Activated CD8-positive, alpha-beta T cell treated with anti-CD3 and anti-CD28 coated beads, Interleukin-2, amount 10 ng/mL, durations not matched to agents 7 days and 5 days (primary cell): Measurements from ENCODE around the gene MMP11. TPM values are rescaled to one million over a fixed set of nuclear protein-coding genes. Genes with fewer than 3 reads are reported as not detected.
A peak's percentile ranks its signal among the peaks of the same experiment; 100 is the strongest.

ENCODE experiments used
- ATAC-seq: fragments of 150-1000 bp; cut with Tn5 transposase; one replicate; pipeline ENCODE4 v1.10.0; 2021; ENCODE audit warnings: moderate library complexity
- CTCF ChIA-PET: fragments of 350-600 bp; sonication (Branson Sonifier 250); formaldehyde crosslinking; loops from one replicate; lab custom pipeline; 2021; ENCODE audit warnings: antibody characterized with exemption; lab: Charles Lee
- POLR2A ChIA-PET: fragments of 350-600 bp; sonication (Branson Sonifier 250); formaldehyde crosslinking; loops from one replicate; lab custom pipeline; 2021; ENCODE audit warnings: antibody characterized with exemption; lab: Charles Lee
- DNase-seq: peaks from one replicate; pipeline ENCODE4 v3.0.0-alpha.2; 2020
- H3K27ac Mint-ChIP-seq: one replicate; pipeline ENCODE4 v1.8.0; 2021; ENCODE audit warnings: mild to moderate bottlenecking, mixed read lengths
- H3K27me3 Mint-ChIP-seq: one replicate; pipeline ENCODE4 v1.8.0; 2021; ENCODE audit warnings: low read depth, mixed read lengths
- H3K36me3 Mint-ChIP-seq: one replicate; pipeline ENCODE4 v1.8.0; 2021; ENCODE audit warnings: low read depth, mixed read lengths
- H3K4me1 Mint-ChIP-seq: one replicate; pipeline ENCODE4 v1.8.0; 2021; ENCODE audit warnings: low read depth, mixed read lengths
- H3K4me3 Mint-ChIP-seq: one replicate; pipeline ENCODE4 v1.8.0; 2021; ENCODE audit warnings: mild to moderate bottlenecking, mixed read lengths
- H3K9me3 Mint-ChIP-seq: one replicate; pipeline ENCODE4 v1.8.0; 2022; ENCODE audit warnings: mixed read lengths; ENCODE audit not compliant: insufficient read depth
- total RNA-seq, 2 experiments: library from RNA; stranded (reverse); gene quantifications; one replicate each; pipeline ENCODE4 v1.2.3, GENCODE V29; 2021

MMP11 gene
- total RNA-seq, 2 experiments from 2014 or later: 0.42 to 0.55 TPM

GRCh38 chr22:23812378-23812777, 39.7 kb downstream of the MMP11 start:
- Mint-ChIP-seq H3K36me3 (peaks cover 44% of the 10 kb centered on the region), H3K27me3 (no peaks in the 10 kb centered on the region), H3K4me1 (no peaks in the 10 kb centered on the region), H3K27ac (no peak overlapping the region), H3K4me3 (no peak overlapping the region), H3K9me3 (no peaks in the 10 kb centered on the region)
- no peak for ATAC-seq
- ChIA-PET POLR2A (no interaction called here), CTCF (interaction anchor here (1.6 kb wide), 1 partner anchor 8 kb away, joined by 9 read pairs; no protein-coding TSS in a partner anchor)
- no peak for DNase-seq

GRCh38 chr22:23815541-23816155, 43.0 kb downstream of the MMP11 start:
- POLR2A ChIA-PET: interaction anchor here (1.2 kb wide), 1 partner anchor 11 kb away, joined by 3 read pairs; no protein-coding TSS in a partner anchor
- Mint-ChIP-seq H3K36me3 (peaks cover 64% of the 10 kb centered on the region), H3K4me1 (peaks cover 19% of the 10 kb centered on the region), H3K9me3 (no peaks in the 10 kb centered on the region), H3K27me3 (no peaks in the 10 kb centered on the region), H3K27ac (no peak overlapping the region), H3K4me3 (no peak overlapping the region)
- DNase-seq (no peak), ATAC-seq (no peak)
- CTCF ChIA-PET: no interaction called here

GRCh38 chr22:23816156-23816976, 43.7 kb downstream of the MMP11 start:
- ChIA-PET CTCF (no interaction called here), POLR2A (no interaction called here)
- no peaks in the 10 kb centered on the region for H3K27me3 Mint-ChIP-seq
- peaks cover 67% of the 10 kb centered on the region for H3K36me3 Mint-ChIP-seq
- H3K27ac Mint-ChIP-seq: no peak overlapping the region
- no peaks in the 10 kb centered on the region for H3K9me3 Mint-ChIP-seq
- no peak overlapping the region for H3K4me3 Mint-ChIP-seq
- no peak for DNase-seq
- peaks cover 26% of the 10 kb centered on the region for H3K4me1 Mint-ChIP-seq
- ATAC-seq: no peak

GRCh38 chr22:23817146-23817545, 44.5 kb downstream of the MMP11 start:
- ATAC-seq (no peak), DNase-seq (no peak)
- Mint-ChIP-seq H3K27me3 (no peaks in the 10 kb centered on the region), H3K4me3 (no peak overlapping the region), H3K27ac (no peak overlapping the region), H3K9me3 (no peaks in the 10 kb centered on the region), H3K36me3 (peaks cover 68% of the 10 kb centered on the region), H3K4me1 (peaks cover 31% of the 10 kb centered on the region)
- ChIA-PET CTCF (no interaction called here), POLR2A (no interaction called here)

GRCh38 chr22:23818541-23818940, 45.9 kb downstream of the MMP11 start:
- peak overlapping the region; percentile 16 for H3K27ac Mint-ChIP-seq
- peaks cover 73% of the 10 kb centered on the region for H3K36me3 Mint-ChIP-seq
- no peaks in the 10 kb centered on the region for H3K27me3 Mint-ChIP-seq
- POLR2A ChIA-PET: no interaction called here
- CTCF ChIA-PET: no interaction called here
- no peaks in the 10 kb centered on the region for H3K9me3 Mint-ChIP-seq
- DNase-seq (no peak), ATAC-seq (no peak)
- no peak overlapping the region for H3K4me3 Mint-ChIP-seq
- peaks cover 41% of the 10 kb centered on the region for H3K4me1 Mint-ChIP-seq

- H3K4me3 Mint-ChIP-seq: peak overlapping the region; percentile 41
- DNase-seq (peak; percentile 84), ATAC-seq (peak; percentile 89)
- H3K27ac Mint-ChIP-seq: peak overlapping the region; percentile 97
- peaks cover 58% of the 10 kb centered on the region for H3K4me1 Mint-ChIP-seq
- H3K9me3 Mint-ChIP-seq: no peaks in the 10 kb centered on the region
- POLR2A ChIA-PET: interaction anchor here (0.6 to 2.0 kb wide), 5 partner anchors 15 to 74 kb away, joined by 3 to 12 read pairs (median 4); partner anchors contain the start of genes MIF, SLC2A11 and SMARCB1
- CTCF ChIA-PET: interaction anchor here (0.8 to 2.8 kb wide), 9 partner anchors 9 to 74 kb away, joined by 3 to 15 read pairs (median 4); partner anchors contain the start of genes C22orf15, DERL3, MIF and SLC2A11
- H3K27me3 Mint-ChIP-seq: no peaks in the 10 kb centered on the region
- H3K36me3 Mint-ChIP-seq: peaks cover 82% of the 10 kb centered on the region
These were observed 48.1 kb downstream of the MMP11 start for GRCh38 chr22:23820748-23821211.

- Mint-ChIP-seq H3K4me1 (peaks cover 68% of the 10 kb centered on the region), H3K27ac (peak overlapping the region; percentile 85), H3K4me3 (no peak overlapping the region), H3K9me3 (no peaks in the 10 kb centered on the region), H3K36me3 (peaks cover 82% of the 10 kb centered on the region), H3K27me3 (no peaks in the 10 kb centered on the region)
- POLR2A ChIA-PET: interaction anchor here (0.9 to 1.2 kb wide), 2 partner anchors 35 to 71 kb away, joined by 3 to 4 read pairs; partner anchors contain the start of gene SLC2A11
- no peak for ATAC-seq
- CTCF ChIA-PET: interaction anchor here (1.2 to 2.8 kb wide), 4 partner anchors 28 to 72 kb away, joined by 4 to 15 read pairs (median 5); partner anchors contain the start of gene MIF
- no peak for DNase-seq
These were observed 49.5 kb downstream of the MMP11 start for GRCh38 chr22:23822101-23822671.

GRCh38 chr22:23823331-23823791, 50.7 kb downstream of the MMP11 start:
- CTCF ChIA-PET: interaction anchor here (2.5 kb wide), 1 partner anchor 27 kb away, joined by 7 read pairs; no protein-coding TSS in a partner anchor
- peaks cover 68% of the 10 kb centered on the region for H3K4me1 Mint-ChIP-seq

GRCh38 chr22:23824476-23825245, 52.0 kb downstream of the MMP11 start:
- ATAC-seq: no peak
- peak overlapping the region; percentile 94 for H3K27ac Mint-ChIP-seq

More at GRCh38 chr22:23823331-23823791, 50.7 kb downstream of the MMP11 start:
- ATAC-seq (no peak), DNase-seq (no peak)
- peak overlapping the region; percentile 78 for H3K27ac Mint-ChIP-seq
- H3K36me3 Mint-ChIP-seq: peaks cover 81% of the 10 kb centered on the region
- H3K4me3 Mint-ChIP-seq: no peak overlapping the region
- H3K9me3 Mint-ChIP-seq: no peaks in the 10 kb centered on the region
- POLR2A ChIA-PET: no interaction called here
- no peaks in the 10 kb centered on the region for H3K27me3 Mint-ChIP-seq

GRCh38 chr22:23825246-23825905, 52.7 kb downstream of the MMP11 start:
- CTCF ChIA-PET: interaction anchor here (1.2 kb wide), 1 partner anchor 69 kb away, joined by 3 read pairs; the partner anchor contains the start of gene MIF
- H3K4me3 Mint-ChIP-seq: no peak overlapping the region
- H3K27me3 Mint-ChIP-seq: no peaks in the 10 kb centered on the region
- H3K27ac Mint-ChIP-seq: peak overlapping the region; percentile 94
- no peak for DNase-seq
- H3K4me1 Mint-ChIP-seq: peaks cover 55% of the 10 kb centered on the region
- POLR2A ChIA-PET: no interaction called here
- H3K36me3 Mint-ChIP-seq: peaks cover 80% of the 10 kb centered on the region
- ATAC-seq: no peak
- H3K9me3 Mint-ChIP-seq: no peaks in the 10 kb centered on the region

More at GRCh38 chr22:23824476-23825245, 52.0 kb downstream of the MMP11 start:
- peaks cover 78% of the 10 kb centered on the region for H3K36me3 Mint-ChIP-seq
- H3K9me3 Mint-ChIP-seq: no peaks in the 10 kb centered on the region
- no peaks in the 10 kb centered on the region for H3K27me3 Mint-ChIP-seq
- POLR2A ChIA-PET: no interaction called here
- CTCF ChIA-PET: interaction anchor here (1.2 to 2.5 kb wide), 3 partner anchors 25 to 70 kb away, joined by 3 to 7 read pairs (median 3); partner anchors contain the start of genes MIF and SLC2A11
- no peak for DNase-seq
- peaks cover 59% of the 10 kb centered on the region for H3K4me1 Mint-ChIP-seq
- H3K4me3 Mint-ChIP-seq: no peak overlapping the region
